Esophagus squamous epithelium (tissue), 5 donors: ENCODE results near the gene P4HA2. TPM values are rescaled to one million over a fixed set of nuclear protein-coding genes. Genes with fewer than 3 reads are reported as not detected.

Source experiments
- DNase-seq: peaks from one replicate; lab custom pipeline; 2025; lab: John Stamatoyannopoulos, UW
- H3K27ac ChIP-seq, 4 donors: fragments of 200-600 bp; sonication (generic); one replicate each; pipeline ENCODE4 v1.5.1; 2016 to 2019; ENCODE audit warnings: mild to moderate bottlenecking in 1 of 4
- H3K27me3 ChIP-seq, 4 donors: fragments of 200-600 bp; sonication (generic); 1 replicate in 3 of 4; 2 replicates in 1 of 4; pipeline versions ENCODE4 v1.5.1 to v1.6.0; 2017 to 2021; ENCODE audit warnings: antibody characterized with exemption in 1 of 4
- H3K36me3 ChIP-seq, 3 donors: fragments of 200-600 bp; sonication (generic); one replicate each; pipeline ENCODE4 v1.5.1; 2016 to 2019
- H3K4me1 ChIP-seq, 3 donors: fragments of 200-600 bp; sonication (generic); one replicate each; pipeline ENCODE4 v1.5.1; 2017 to 2019
- H3K4me3 ChIP-seq, 4 donors: fragments of 200-600 bp; sonication (generic); 1 replicate in 3 of 4; 2 replicates in 1 of 4; pipeline ENCODE4 v1.5.1; 2016 to 2019; ENCODE audit warnings: mild to moderate bottlenecking in 2 of 4, moderate library complexity in 1 of 4
- H3K9me3 ChIP-seq, 3 donors: fragments of 200-600 bp; sonication (generic); one replicate each; pipeline ENCODE4 v1.5.1; 2016 to 2019
- POLR2A ChIP-seq, 4 donors: fragments of 450-650 bp; IDR thresholded peaks; one replicate each; pipeline ENCODE4 v1.6.1; 2017; ENCODE audit warnings: antibody characterized with exemption in 4 of 4, mild to moderate bottlenecking in 4 of 4, moderate library complexity in 3 of 4
- WGBS, 2 donors: methylation state at CpG; one replicate each; pipeline ENCODE4 v1.1.5; 2018; 5-methylcytosine and 5-hydroxymethylcytosine counted together
- intact Hi-C: fragments of 100-400 bp; cut with DNase I; formaldehyde crosslinking; loops from one replicate; pipeline ENCODE4 v1.15.0; 2022
- total RNA-seq, 4 donors: library from RNA; depleted of rRNA; stranded (reverse); fragments of >200 nt; gene quantifications; one replicate each; pipeline ENCODE4 v1.1.0, GENCODE V29; 2016
- TF ChIP-seq, protein P1 (sequence below), 6 experiments: fragments of 450-650 bp in 4 of 6; fragments of 200-600 bp in 2 of 6; sonication (generic) in 2 of 6; IDR thresholded peaks; one replicate each; pipeline ENCODE4 v1.5.1; 2016 to 2019; ENCODE audit warnings: antibody characterized with exemption in 6 of 6, mild to moderate bottlenecking in 4 of 6, moderate library complexity in 4 of 6
- donor health status: DM: yes; HTN: yes; CAD: no.

Gene P4HA2
- total RNA-seq, 4 donors from 2014 or later: 14.7 to 22.2 (median 16.7) TPM

DNA sequence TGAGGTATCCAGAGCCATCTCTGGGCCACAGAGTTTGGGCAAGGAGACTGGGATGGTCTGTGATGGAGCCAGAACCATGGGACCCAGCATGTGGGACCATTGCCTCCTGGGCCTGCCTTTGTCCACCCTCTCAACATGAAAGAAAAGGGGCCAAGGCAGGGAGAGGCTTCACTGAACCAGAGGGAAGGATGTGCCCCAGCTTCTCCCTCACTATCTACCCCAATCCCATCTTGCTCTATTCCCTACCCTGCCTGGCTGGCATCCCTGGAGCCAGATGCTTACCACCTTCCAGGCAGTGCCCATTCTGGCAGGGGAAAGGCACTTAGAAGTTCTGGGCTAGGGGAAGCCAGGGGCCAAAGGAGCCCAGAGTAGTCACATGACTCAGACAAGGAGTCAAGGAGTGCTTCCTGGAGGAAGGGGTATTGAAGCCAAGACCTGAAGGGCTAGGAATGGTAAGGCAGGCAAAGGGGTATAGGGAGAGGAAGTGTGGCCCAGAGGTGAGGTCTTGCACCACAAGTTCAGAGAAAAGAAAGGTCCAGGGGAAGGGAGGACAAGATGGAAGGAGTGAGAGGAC, 39.6 kb upstream of the P4HA2 start:
- no peak for DNase-seq
- H3K9me3 ChIP-seq: no peaks in the 10 kb centered on the region
- H3K27ac ChIP-seq: peak overlapping the region in 3 of 4 donors; percentile 94 to 97 (median 95)
- H3K27me3 ChIP-seq: no peaks in the 10 kb centered on the region
- H3K36me3 ChIP-seq: peaks cover 13 to 97% (median 20%) of the 10 kb centered on the region in 3 donors
- no peak for TF ChIP-seq POLR2A (IDR thresholded peaks at IDR 0.05)
- TF ChIP-seq, protein P1, sequence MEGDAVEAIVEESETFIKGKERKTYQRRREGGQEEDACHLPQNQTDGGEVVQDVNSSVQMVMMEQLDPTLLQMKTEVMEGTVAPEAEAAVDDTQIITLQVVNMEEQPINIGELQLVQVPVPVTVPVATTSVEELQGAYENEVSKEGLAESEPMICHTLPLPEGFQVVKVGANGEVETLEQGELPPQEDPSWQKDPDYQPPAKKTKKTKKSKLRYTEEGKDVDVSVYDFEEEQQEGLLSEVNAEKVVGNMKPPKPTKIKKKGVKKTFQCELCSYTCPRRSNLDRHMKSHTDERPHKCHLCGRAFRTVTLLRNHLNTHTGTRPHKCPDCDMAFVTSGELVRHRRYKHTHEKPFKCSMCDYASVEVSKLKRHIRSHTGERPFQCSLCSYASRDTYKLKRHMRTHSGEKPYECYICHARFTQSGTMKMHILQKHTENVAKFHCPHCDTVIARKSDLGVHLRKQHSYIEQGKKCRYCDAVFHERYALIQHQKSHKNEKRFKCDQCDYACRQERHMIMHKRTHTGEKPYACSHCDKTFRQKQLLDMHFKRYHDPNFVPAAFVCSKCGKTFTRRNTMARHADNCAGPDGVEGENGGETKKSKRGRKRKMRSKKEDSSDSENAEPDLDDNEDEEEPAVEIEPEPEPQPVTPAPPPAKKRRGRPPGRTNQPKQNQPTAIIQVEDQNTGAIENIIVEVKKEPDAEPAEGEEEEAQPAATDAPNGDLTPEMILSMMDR (IDR thresholded peaks at IDR 0.05): no peak
- H3K4me1 ChIP-seq: peaks cover 21 to 79% (median 38%) of the 10 kb centered on the region in 3 donors
- no peak overlapping the region for H3K4me3 ChIP-seq
- intact Hi-C loops: no loop called here

DNA sequence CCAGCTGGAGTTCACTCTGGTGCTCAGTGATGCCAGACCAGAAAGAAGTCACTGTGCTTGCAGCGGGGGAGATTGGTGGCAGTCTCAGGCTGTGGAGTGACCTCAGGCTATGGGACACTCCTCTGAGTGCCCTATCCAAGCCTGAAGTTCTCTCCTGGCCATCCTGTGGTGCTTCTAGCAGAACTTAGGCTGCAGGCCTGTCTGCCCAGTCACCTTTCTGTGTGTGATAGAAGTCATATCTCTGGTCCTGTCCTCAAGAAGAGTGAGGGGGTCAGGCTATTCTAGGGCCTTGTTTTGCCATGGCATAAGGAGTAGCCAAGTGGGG, 39.1 kb upstream of the P4HA2 start:
- H3K4me3 ChIP-seq: no peak overlapping the region
- peaks cover 21 to 83% (median 38%) of the 10 kb centered on the region in 3 donors for H3K4me1 ChIP-seq
- peak overlapping the region in 3 of 4 donors; percentile 94 to 97 (median 95) for H3K27ac ChIP-seq
- no peaks in the 10 kb centered on the region for H3K9me3 ChIP-seq
- intact Hi-C loops: no loop called here
- TF ChIP-seq POLR2A (IDR thresholded peaks at IDR 0.05): no peak
- TF ChIP-seq, protein P1 (IDR thresholded peaks at IDR 0.05): no peak
- 100% methylated on average over 1 of the region's 1 CpG; no CpG with 5 or more reads in 1 of the 2 donors for WGBS, 2 donors
- peaks cover 8 to 97% (median 20%) of the 10 kb centered on the region in 3 donors for H3K36me3 ChIP-seq
- H3K27me3 ChIP-seq: no peaks in the 10 kb centered on the region
- no peak for DNase-seq

DNA sequence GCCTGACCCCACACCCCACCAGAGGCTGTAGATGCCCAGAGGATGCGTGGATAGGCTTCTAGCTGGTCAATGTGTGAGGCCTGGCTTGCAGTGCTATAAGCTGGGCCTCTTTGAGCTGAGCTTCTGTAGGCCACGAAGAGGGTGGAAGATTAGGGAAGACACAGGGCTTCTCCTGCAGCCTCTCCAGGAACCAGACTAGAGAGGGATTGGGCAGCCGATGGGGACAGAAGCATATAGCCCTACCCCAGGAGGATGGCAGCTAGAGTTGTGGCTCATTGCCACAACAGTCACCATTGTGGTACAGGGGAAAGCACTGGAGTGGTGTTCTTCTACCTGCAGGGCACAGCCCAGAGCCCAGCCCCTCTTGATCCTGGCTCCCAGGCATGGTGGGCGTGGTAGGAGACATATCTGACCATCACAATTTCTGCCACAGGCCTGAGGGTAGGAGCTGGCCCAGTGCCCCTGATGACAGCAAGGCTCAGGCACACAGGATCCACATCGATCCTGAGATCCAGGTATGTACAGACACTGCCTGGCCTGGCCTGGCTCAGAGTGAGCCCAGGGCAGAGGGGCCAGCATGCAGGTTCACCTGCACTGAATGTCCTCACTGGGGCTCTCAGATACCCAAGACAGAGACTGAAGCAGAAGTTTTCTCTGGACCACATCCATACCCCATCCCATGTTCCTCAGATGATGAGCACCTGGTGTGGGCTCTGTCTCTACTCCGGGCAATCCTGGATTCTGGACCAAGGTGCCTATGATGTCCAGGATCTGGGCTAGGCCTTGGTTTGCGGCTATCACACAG, 38.6 kb upstream of the P4HA2 start:
- 58 to 61% methylated on average over 2 to 3 of the region's 7 CpGs for WGBS, 2 donors
- no peak overlapping the region for H3K4me3 ChIP-seq
- H3K27ac ChIP-seq: peak overlapping the region; percentile 63 to 97 (median 94)
- peaks cover 5 to 97% (median 19%) of the 10 kb centered on the region in 3 donors for H3K36me3 ChIP-seq
- no peaks in the 10 kb centered on the region for H3K27me3 ChIP-seq
- no peaks in the 10 kb centered on the region for H3K9me3 ChIP-seq
- H3K4me1 ChIP-seq: peaks cover 25 to 89% (median 43%) of the 10 kb centered on the region in 3 donors
- DNase-seq: no peak
- intact Hi-C loops: no loop called here
- TF ChIP-seq, protein P1 (IDR thresholded peaks at IDR 0.05): no peak
- no peak for TF ChIP-seq POLR2A (IDR thresholded peaks at IDR 0.05)

DNA sequence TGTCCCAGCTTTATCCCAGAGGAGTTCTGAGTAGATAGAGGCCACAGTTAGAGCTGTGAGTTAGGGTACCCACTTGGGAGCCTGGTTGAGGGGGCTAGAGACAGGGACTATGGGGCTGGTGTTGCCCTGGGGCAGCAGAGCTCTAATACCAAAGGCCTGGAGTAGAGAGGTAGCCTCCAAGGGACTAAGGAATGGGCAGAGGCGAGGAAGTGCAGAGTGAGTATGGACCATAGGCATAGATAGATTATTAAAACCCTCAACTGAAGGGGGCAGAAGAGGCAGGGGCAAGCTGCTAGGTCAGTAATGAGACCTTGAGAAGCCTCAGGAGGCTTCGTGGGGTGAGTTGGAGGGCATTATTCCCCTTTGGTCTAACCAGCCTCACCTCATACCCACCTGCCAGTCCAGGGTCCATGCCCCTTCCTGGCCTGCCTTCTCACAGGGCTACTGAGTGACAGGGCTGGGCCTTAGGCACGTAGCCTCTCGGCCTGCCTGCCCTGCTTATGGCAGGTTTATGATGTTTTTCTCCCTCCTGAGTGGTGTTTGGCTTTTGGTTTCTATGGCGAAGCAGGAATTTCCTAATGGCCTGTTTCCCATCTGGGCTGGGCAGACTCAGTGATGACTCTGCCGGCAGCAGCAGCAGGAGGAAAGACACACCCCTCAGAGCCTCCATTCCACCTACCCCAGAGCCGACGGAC, 37.8 kb upstream of the P4HA2 start:
- Histone ChIP-seq H3K27me3 (no peaks in the 10 kb centered on the region), H3K4me3 (no peak overlapping the region), H3K9me3 (no peaks in the 10 kb centered on the region), H3K27ac (peak overlapping the region; percentile 63 to 97 (median 94)), H3K36me3 (peaks cover 5 to 92% (median 12%) of the 10 kb centered on the region in 3 donors), H3K4me1 (peaks cover 32 to 96% (median 50%) of the 10 kb centered on the region in 3 donors)
- intact Hi-C loops: no loop called here
- TF ChIP-seq, protein P1 (IDR thresholded peaks at IDR 0.05): no peak
- TF ChIP-seq POLR2A (IDR thresholded peaks at IDR 0.05): peak in 1 of 4 donors; percentile 15
- no peak for DNase-seq
- WGBS, 2 donors: 28 to 43% methylated on average over 3 to 6 of the region's 8 CpGs
